GM06990 (cell line): ENCODE data around the gene RUFY2.

Source experiments
- DNase-seq: peaks from one replicate; pipeline ENCODE4 v3.0.0-alpha.2; 2011; ENCODE audit not compliant: insufficient read length; ENCODE audit errors: extremely low read depth
- H3K27me3 ChIP-seq: replicated peaks from 2 replicates; pipeline ENCODE4 v1.6.0; 2011; ENCODE audit warnings: low read length; ENCODE audit not compliant: control insufficient read depth, insufficient read depth
- H3K36me3 ChIP-seq: 2 replicates; pipeline ENCODE4 v1.5.1; 2011; ENCODE audit warnings: low read length; ENCODE audit not compliant: control insufficient read depth, insufficient read depth
- H3K4me3 ChIP-seq: replicated peaks from 2 replicates; pipeline ENCODE4 v1.5.1; 2011; ENCODE audit warnings: low read depth, mild to moderate bottlenecking, control low read depth, low read length
- TF ChIP-seq, protein P1 (sequence below): IDR thresholded peaks from 2 replicates; pipeline ENCODE4 v1.5.1; 2011; ENCODE audit warnings: low read length, control low read depth, mild to moderate bottlenecking, inconsistent platforms; ENCODE audit not compliant: insufficient read depth, poor library complexity, severe bottlenecking

The RUFY2 gene

DNA sequence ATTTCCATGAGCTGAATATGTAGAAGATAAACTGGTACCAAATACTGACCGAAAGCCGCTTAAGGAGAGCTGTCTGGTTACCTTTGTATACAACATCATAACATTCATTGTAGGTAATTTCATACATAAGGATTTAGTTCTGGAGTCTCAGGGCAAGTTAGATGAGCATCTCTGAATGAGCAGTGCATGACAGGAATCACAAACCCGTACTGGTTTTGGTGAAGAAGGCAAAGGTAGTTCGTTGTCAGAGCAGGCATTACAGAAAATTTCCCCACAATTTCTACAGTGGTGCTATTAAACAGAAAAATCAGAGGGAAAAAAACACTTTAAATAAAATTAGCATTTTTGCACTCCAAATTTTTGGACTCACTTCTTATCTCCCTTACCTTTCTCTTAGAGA lies 61.5 kb downstream of the RUFY2 start:
- DNase-seq = no peak
- TF ChIP-seq, protein P1, sequence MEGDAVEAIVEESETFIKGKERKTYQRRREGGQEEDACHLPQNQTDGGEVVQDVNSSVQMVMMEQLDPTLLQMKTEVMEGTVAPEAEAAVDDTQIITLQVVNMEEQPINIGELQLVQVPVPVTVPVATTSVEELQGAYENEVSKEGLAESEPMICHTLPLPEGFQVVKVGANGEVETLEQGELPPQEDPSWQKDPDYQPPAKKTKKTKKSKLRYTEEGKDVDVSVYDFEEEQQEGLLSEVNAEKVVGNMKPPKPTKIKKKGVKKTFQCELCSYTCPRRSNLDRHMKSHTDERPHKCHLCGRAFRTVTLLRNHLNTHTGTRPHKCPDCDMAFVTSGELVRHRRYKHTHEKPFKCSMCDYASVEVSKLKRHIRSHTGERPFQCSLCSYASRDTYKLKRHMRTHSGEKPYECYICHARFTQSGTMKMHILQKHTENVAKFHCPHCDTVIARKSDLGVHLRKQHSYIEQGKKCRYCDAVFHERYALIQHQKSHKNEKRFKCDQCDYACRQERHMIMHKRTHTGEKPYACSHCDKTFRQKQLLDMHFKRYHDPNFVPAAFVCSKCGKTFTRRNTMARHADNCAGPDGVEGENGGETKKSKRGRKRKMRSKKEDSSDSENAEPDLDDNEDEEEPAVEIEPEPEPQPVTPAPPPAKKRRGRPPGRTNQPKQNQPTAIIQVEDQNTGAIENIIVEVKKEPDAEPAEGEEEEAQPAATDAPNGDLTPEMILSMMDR = no peak
- Histone ChIP-seq H3K4me3 (no peak overlapping the region), H3K27me3 (no peaks in the 10 kb centered on the region), H3K36me3 (peaks cover 5% of the 10 kb centered on the region)

DNA sequence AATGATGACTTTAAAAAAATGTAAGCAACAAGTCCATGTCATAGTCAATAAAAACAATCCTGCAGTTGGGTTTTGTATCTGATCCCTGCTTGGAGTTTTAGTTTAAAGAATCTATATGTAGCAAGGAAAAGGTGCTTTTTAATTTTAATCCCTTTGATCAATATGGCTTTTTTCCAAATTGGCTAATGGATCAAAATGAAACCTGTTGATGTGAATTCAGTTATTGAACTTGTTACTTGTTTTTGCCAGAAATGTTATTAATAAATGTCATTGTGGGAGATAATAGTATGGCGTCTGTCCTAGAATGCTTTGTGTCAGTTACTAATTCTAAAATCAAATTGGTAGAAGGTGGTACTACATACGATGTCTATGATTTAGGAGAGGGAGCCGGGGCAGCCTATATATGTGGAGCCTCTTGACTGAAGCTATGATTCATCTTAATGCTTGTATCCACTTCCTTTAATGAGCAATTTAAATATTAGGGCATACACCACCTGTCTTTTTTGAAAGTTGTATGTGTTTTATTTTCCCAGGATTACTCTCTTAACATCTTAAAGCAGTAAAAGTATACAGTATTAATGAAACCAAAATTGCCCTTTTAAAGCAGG lies 64.1 kb downstream of the RUFY2 start:
- DNase-seq = no peak
- Histone ChIP-seq H3K4me3 (no peak overlapping the region), H3K27me3 (no peaks in the 10 kb centered on the region), H3K36me3 (peaks cover 9% of the 10 kb centered on the region)
- TF ChIP-seq, protein P1 = no peak

DNA sequence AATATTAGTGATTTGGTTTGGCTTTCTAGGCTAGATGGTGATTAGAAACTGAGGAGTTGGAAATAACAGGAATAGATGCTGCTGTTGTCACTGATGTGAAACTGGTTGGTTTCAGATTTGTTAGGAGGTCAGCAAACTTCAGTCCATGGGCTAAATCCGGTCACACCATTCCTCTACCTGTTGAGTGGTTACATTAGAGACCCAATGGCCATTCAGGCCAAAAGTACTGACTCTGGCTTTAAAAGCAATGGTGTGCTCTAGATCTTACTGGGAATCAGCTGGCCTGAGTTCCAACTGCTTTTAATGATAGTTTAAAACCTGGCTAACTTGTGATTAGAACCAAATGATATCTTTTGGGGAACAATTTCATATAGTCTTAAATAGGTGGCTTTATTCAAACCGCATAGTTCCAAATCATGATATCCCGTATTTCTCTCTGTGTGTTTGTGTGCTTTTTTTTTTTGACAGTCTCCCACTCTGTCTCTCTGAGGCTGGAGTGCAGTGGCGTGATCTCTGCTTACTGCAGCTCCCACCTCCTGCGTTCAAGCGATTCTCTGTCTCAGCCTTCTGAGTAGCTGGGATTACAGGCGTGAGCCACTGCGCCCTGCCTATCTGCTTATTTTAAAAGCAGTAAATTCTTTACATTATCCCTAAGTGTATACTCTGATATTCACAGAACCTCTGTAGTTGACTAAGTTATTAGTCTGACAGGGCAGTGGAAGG lies 66.6 kb downstream of the RUFY2 start:
- TF ChIP-seq, protein P1 = no peak
- Histone ChIP-seq H3K27me3 (no peaks in the 10 kb centered on the region), H3K36me3 (peaks cover 7% of the 10 kb centered on the region), H3K4me3 (no peak overlapping the region)
- no peak for DNase-seq

DNA sequence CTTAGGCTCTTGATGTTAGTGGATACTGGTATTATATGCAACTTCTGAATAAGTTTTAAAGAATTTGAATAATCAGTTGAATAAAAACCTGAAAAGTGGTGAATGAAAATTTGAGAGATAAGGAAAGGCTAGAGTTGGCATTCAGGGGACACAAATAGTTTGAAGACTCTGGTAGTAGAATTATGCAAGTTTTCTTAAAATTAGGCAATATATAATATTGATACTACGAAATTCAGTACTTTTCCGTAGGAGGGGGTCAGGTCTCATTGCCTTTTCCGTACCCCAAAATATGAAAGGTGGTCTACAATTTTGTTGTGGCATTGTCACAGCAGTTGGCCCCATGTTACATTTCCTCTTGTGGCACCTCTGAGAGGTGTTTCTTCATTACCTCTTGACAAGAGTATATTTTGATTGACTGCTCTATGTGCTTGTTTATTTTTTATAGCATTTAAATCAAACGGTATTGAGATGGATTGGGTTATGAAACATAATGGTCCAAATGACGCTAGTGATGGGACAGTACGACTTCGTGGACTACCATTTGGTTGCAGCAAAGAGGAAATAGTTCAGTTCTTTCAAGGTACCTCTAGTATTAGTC lies 70.2 kb downstream of the RUFY2 start:
- TF ChIP-seq, protein P1 = no peak
- no peak for DNase-seq
- H3K27me3 ChIP-seq = no peaks in the 10 kb centered on the region
- no peak overlapping the region; the same call in 1 of the 2 replicates for H3K4me3 ChIP-seq
- H3K36me3 ChIP-seq = peaks cover 4% of the 10 kb centered on the region

DNA sequence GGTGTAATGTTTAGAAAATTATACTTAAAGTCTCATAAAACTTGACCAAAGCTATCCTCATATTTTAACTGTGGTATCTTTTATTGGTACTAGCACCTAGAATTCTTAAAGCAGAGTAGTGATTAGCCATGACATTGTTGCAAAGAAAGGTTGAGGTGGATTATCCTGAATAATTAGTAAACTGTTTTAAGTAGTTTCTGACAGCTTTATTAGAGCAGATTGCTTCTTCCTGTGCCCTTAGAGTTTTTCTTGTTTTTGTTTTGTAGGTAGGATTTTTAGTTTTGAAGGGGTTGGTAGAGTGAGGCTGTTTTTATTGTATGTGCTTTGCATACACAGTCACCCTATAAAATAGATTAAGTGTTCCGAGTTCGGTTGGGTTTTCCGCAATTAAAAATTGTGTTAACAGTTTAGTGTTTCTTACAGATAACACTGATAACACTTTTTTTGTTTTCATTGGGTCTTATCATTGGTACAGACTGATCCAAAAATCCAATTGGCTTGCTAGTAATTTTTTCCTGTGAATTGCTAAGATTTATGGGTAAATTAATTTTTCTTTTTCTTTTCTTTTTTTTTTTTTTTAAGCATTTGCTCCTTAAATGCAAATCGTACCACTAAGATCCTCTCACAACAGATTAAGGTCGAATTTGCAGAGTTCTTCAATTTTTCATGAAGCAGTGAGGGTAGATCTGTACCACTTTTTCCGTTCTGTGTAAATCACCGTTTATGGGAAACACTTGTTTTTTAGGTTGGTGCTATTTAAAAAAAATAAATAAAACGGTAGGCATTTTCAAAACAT lies 72.2 kb downstream of the RUFY2 start:
- TF ChIP-seq, protein P1 = no peak
- peaks cover 2% of the 10 kb centered on the region for H3K36me3 ChIP-seq
- DNase-seq = no peak
- peak overlapping the region; percentile 85 for H3K4me3 ChIP-seq
- no peaks in the 10 kb centered on the region for H3K27me3 ChIP-seq
